Measurements from ENCODE around the gene SEMA5A.

The SEMA5A gene

DNA sequence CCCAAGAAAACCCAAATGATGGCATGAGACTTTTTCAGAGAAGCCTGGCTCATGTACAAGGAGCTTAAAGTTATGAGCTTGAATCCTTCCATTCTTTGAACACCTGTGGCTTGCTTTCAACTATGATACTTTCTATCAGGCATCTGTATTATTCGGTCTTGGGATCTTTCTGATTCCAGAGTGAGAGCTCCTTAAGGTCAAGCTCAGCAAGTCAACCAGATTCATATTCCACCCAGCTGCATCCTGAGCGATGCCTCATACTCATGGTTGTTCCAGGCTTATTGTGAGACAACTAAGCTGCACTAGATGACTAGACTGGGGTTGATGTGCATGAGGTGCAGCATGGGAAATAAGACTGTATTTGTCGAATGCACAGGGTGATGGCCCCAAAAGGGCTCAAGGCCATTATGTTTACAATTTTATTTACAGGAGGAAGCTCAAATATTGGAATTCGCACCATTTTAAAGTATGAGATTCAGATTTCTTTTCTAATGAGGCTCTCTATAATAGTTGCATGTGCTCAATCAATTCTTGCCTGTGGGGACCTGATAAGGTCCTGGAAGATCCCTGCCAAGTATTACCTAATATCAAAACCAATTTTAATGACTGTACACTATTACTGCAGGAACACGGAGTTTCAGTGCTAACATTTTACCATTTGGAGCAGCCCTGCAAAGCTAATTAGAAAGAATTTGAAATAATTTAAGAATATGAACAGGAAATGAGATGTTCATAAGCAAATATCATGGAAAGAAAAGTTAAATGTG lies 453.8 kb downstream of the SEMA5A start:
- no peak for DNase-seq

DNA sequence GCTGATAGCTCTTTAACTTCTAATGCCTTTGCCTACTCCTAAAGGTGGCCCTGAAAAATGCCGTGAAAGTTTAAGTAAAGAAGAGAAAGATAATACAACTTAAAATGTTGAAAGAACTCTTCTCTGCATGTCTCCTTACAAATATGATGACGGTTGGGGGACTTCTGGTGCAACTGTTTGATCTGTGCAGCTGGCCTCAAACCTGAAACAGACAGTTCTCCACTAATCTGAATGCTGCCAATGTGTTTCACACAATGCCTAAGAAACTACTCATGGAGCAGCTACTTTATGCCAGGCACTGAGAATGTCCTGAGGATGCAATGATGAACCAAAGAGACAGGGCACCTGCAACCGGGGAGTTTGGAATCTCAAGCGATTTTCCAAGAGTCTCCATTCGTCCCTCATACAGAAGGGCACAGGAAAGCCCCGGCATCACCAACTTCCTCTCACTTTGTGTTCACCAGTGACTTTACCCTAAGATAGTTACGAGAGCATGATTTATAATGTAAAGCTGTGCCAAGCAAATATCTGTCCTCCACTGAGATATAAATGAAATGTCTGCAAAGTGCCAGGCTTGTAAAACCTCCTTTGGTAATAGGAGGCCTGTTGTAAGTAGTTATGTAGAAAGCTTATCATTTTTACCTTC lies 455.4 kb downstream of the SEMA5A start:
- DNase-seq: no peak

DNA sequence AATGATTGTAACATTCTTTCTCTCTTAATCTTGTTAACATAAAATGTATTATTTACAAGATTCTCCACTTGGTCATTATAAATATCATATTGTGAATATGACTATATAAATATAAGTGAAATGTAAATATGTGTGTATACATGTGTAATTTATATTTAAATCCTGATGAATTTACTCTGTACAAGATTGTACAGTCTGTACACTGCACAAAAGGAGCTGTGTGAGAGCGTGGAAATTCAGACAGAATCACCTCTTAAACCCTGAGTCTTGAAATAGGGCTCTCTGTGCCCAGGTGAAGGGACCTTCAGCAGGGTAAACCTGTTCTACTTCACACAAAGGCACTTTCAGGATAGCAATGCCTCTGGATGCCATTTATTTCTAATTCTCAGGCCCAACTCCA lies 456.0 kb downstream of the SEMA5A start:
- no peak for DNase-seq

DNA sequence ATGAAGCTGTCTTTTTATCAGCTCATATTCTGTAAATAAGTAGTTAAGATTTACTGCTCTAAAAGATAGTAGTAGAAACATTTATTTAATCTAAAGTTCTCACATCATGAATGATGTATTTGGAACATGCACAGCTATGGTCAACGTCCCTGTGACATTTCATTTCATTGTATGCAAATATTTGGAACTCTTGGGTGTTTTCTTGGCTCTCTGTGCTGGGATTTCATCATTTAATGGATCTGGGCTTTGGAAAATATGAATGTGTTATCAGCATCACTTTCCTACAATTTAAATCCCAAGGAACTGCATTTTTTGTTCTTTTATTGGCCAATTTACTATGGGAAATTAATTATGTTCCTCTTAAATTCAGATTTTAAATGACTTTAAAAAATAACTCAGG lies 462.9 kb downstream of the SEMA5A start:
- no peak for DNase-seq

DNA sequence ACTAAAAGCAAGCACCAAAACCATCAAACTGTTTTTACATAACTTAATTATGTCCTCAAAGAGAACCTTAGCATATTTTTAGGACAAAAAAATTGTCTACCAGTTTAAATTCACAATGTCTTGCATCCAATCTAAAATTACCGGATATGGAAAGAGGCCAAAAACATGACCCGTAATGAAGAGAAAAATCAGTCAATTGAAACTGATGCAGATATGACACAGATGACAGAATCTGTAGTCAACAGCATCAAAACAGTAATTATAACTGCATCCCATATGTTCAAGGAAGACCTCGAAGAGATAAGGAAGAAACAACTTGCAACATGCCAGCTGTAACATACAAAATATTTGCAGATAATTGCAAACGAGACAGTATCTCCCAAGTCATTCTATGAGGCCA lies 473.2 kb downstream of the SEMA5A start:
- DNase-seq: no peak

DNA sequence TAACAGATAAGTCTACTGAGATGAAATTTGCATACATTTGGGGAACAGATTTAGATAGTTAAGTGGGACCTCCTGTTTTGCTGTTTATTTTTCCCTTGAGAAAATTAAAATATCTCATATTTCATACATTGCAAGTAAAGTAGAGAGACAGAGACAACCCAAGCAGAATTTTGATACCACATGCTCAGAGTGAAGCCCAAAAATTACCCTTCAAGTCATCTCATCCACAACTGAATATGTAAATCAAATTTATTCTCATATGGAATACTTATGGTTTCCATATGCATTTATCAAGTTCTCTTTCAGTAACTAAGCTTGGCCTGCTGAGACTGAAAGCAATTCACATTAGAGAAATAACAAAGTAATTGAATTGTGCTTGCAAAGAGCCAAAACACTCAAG lies 474.4 kb downstream of the SEMA5A start:
- no peak for DNase-seq

DNA sequence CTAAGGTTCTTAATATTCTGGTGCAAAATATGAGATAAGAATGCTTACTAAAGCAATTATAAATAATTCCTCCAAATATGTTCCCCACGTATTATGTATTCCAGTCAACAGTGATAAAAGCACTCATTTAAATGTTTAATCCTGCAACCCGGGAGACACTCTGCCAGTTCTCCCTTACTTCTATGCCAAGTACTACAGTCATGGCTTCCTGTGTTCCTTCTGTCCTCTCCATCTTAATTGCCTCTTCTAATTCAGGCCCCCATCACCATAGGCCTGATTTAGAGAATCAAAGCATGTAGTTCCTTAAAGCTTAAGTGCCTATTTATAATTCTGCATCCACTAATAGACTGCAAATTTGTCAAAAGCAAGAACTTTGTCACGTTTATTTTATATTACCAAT lies 474.8 kb downstream of the SEMA5A start:
- no peak for DNase-seq

DNA sequence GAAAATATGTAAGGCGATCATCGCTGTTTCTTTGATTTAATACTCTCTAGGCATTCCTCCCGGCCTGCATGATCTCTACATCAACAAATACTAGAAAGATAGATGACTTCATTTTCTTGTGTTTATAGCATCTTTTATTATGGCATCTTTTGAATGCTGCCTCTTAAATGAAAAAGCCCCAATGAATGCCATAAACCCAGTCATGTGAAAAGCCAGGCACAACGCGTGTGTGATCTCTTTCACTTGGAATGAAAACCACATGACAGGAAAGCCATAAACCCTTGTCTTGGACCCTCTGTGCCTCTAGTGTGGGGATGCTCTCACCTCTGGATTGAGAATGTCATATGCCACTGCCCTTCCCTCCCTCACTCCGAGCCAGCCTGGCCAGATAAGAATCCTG lies 476.2 kb downstream of the SEMA5A start:
- DNase-seq: no peak

DNA sequence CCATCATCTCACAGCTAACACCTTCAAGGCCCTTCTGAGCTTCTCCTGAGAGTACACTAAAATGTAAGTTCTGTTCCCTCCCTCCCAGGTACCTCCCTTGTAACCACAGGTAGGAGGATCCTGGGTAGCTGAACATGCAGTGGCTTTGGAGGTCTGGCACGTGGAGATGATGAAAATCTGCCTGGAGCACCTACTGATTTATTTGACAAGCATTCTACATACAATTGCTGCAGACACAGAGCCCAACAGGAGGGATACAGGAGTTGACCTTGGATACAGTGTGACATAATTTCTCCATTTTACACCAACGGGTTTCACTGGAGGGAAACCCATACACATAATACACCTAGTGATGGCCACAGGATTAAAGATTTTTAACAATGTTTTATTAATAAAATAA lies 478.7 kb downstream of the SEMA5A start:
- no peak for DNase-seq

DNA sequence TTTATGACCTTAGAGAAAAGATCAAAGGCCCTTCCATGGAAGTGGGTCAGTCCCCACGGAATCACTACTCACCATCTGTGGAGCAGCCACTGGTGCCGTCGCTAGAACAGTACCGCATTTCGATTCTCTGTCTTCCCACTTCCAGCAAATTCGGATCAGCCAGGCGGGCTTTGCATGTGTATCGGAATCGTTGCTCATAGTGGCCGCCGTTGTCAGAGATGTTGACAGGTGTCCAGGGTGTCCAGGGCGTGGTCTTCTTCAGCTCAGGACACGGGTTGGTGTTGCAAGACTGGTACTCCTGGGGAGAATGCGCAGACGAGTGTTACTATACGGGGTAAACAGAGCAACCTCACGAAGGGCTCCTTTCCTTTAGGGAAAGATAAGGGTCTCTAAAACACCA lies 479.5 kb downstream of the SEMA5A start:
- no peak for DNase-seq

DNA sequence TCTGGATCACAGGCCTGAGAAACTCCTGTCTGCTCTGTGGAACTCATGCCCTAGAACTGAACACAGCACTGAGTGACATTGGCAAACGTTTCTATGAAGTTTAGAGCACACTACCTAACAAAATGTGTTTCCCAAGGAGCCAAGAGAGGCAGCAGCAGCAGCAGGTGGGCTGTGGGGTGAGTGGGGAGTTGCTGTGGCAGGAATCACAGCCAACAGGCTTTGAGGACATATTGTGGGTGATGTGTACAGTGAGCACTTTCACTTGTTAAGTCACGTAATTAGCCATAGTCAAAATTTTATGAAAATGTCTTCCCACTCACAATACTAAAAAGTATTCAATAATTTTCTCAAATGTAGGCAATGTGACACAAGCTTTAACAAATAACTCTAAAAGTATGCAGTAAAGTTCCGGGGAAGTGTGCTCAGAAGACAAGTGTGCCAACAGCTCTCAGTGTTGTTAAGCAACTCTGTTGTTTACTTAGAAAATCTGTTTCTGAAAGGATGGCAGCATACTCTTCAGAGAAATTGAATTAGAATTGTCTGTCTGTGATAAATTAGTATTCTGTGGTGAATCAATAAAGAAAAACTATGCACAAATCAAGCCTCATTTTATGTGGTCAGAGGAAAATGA lies 482.1 kb downstream of the SEMA5A start:
- DNase-seq: no peak

DNA sequence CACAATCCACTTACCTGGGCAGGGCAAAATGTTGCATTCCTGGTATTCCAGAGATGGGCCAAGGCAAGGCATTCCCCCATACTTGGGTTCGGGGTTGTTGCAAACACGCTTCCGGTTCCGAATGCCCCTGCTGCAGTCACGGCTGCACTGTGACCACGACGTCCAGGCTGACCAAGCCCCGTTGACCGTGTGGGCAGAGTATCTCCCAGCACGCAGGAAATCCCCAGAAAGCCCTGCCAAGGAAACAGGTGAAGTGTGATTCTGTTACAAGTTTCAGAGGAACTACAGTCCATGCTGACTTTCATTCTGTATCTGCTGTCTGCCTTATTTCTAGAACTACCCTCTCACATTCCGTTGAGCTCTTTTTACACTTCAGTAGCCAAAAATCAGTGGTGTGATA lies 483.0 kb downstream of the SEMA5A start:
- no peak for DNase-seq

DNA sequence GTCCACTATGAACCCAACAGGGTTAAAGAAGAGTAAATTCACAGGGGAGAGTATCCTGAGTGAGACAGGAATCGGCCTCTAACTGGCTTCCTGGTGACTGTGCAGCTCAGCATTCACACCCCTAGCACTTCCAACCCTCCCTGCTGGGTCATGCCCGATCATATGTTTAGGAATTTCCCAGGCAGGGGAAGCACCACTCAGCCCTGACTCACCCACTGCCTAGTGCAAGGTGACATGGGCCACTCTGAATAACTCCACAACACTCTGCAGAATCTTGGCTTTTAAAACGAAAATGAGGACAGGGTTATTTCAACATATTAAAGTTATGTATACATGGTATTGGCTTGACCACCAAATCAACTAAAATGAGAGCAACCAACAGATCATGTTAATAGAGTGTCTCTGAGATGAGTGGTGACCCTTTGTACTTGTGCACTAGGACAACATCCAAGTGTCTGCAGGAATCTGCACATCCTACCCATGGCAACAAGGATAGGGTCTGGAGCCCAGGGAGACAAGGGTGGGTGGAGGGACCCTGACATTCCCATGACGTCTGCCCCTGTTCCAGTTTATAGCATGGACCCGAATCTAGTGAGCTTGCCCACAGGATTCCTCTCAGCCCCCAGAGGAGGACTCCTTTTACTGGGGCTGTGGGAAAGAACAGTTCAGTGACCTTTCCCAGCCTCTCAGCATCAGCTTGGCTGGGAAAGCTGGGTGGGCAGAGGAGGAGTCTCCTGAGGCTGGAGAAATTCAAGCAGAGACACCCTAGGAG lies 485.8 kb downstream of the SEMA5A start:
- DNase-seq: no peak

DNA sequence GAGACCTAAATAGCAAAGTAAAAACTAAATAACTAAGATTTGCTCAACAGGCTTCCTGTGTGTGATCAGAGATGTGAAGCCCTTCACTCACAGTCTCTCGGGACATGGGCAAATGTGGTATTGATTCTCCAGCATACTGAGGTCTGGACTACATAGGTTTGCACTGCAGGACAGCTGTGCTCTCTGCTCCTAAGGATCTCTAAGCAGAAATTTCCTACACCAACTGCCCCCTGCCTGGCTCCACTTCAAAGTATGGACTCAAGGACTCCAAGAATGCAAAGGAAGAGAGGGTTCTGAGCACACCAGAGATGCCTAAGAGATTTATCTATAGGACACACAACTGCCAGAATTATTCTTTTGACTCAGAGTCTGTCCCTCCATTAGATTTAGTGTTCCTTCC lies 487.2 kb downstream of the SEMA5A start:
- no peak for DNase-seq

DNA sequence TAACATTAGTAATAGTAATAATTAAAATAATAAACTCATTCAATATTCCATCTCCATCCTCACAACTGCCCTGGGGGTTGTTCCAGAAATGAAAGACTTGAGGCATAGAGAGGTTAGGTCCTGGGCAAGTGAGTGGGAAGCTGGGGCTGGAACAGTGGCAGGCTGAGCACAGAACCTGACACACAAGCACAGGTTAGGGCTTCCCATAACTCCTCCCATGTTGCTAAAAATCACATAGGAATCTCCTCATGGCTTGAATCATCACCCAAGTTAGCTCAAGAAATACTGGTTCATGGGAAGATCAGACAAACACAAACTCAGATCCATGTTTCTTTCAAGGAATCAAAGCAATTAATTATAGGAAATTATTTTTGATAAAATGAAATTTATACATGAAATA lies 487.7 kb downstream of the SEMA5A start:
- DNase-seq: no peak

DNA sequence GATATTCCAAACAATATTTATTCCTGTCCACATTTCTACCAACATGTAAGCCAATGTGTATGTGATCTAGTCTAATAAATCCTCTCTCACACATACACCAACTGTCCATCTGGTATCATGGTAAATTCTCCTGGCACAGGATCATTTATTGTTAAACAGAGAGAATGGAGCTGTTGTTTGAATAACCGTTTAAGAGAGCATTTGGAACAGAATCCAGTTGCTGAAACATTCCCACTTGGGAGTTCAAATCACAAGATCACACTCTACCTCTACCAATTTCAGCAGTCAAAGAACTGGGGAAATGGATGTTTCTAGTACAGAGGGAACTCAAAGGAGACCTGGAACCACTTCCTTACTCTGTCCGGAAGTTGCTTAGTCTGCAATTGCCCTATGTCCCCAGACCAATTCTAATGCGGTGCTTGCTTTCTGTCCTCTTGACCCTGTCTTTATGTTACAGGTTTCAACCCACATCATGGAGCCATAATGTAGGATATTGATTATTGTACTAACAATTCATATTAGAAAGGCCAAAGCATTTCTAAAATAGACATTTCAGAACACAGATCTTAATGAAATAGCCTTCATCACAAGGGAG lies 488.4 kb downstream of the SEMA5A start:
- no peak for DNase-seq

DNA sequence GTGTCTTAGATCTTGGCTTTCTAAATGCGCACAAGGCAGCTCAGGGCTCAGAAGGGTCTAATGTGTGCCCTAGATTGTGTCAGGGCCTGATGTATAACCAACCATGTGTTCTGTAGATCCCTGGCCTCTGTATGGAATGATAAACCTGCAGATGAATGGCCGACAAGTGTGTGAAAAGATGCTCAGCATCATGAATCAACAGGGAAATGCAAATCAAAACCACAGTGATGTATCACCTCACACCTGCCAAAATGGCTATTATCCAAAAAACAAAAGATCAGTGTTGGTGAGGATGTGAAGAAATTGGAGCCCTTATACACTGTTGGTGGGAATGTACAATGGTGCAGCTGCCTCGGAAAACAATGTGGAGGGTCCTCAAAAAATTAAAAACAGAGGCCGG lies 489.8 kb downstream of the SEMA5A start:
- DNase-seq: peak; percentile 64

DNA sequence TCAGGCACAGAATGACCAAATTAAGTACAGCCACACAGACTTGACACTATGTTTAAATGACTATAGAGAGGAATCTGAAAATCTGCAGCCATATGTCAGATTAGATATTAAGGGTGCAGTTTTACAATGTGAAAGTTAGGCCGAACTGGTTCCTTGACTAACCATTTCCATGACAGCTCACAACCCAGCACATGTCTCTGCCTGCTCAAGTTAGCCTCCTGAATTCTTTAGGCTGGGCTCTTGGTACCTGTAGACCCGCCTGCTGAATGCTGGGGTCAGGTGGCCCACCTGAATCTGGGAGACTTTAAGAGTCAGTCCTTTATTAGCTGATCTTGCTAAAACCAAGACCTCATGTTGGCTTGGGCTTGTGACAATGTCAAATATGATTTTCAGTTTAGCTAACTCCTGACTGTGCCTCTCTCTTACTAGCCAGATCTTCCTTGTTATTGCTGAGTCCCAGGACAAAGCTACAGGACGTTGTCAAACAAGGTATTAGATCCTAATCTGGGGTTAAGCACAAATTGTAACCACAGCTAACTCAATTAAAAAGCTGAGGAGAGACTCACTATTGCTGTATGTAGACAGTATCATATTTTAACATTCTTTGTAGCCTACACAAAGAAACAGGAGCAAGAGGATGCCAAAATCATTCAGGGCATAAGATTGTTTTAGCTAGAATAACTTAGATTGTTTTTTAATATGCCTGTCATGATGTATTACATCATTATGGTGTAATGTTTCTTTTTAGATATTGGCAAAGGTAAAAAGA lies 490.9 kb downstream of the SEMA5A start:
- DNase-seq: no peak

DNA sequence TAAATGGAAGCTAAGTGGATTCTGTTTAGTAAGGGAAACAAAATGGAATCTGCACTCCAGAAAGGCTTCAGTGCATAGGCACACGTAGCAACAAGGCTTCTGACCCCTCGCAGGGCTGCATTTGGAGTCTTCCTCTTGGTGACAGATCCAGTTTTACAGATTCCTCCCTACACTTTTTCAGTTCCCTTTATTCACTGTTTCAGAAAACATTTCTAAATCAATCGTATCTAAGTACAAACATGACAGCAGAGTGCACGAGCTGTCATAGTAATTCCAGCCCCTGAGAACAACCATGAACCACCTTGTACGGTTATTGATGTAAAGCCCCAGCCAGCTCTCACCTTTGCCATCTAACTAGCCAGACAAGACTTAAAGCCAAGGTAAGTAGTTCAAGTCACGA lies 491.6 kb downstream of the SEMA5A start:
- DNase-seq: no peak

DNA sequence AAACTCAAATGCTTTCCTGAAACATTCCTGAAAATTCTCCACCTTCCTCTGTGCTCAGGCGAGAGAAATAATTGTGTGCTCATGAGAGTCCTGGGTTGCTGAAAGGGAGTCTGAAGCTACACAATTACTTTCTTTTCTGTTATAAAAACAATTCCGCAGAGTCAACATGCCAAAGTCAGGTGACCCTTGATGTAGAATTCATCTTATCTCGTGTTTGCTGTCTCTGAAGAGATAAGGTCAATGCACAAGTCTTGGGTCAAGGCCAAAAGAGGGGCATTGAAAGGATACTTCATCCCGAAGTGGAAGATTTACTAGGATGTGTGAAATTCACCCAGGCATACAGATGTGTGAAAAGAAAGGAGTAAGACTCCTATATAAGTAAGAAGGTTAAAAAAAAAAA lies 493.5 kb downstream of the SEMA5A start:
- no peak for DNase-seq

DNA sequence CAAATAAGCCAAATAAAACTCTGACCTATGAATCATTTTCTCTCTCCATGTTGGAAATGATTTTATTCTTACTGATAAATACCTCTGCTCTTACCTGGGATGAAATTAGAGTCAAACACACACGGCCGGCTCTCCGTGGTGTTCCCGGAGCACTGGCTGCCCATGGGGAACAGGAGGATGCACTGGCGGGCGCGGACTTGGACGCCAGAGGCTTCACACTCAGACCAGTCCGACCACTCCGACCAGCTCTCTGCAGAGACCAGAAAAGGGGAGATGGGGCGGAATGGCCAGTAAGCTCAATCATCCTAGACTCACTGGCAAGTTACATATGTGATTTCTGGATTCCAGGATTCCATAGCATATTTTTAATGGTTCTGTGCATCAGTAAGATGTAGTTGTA lies 494.1 kb downstream of the SEMA5A start:
- no peak for DNase-seq

DNA sequence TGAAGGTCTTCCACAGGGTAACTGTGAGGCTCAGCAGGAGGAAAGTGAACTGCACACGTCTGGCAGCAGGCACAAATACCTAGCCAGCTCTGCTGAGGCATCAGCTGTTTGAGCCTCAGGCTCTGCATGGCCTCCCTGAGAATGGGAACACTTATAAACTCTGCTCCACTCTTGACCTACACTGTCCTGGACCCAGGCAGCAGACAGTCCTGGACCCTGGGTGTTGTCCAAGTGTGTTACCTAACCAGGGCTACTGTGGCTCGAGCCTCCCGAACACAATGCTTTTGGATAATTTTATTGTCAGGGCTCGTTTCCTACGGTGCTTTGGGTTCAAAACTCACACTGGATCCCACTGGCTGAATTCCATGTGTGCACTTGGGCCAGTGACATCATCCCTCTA lies 497.9 kb downstream of the SEMA5A start:
- no peak for DNase-seq

All from NCI-H526 treated with DMSO at 0.1 percent for 48 hours (cell line).